Upper lobe of right lung (tissue), 1 donor: ENCODE data around the gene GRIN2C. TPM values are rescaled to one million over a fixed set of nuclear protein-coding genes. Genes with fewer than 3 reads are reported as not detected.

Experiments used
- ATAC-seq: fragments of 200-7000 bp; cut with Tn5 transposase; one replicate; pipeline ENCODE4 v1.9.1; 2020; ENCODE audit warnings: mild to moderate bottlenecking, moderate library complexity
- DNase-seq: peaks from one replicate; pipeline ENCODE4 v3.0.0-alpha.2; 2020
- H3K27ac ChIP-seq: fragments of 200-600 bp; one replicate; pipeline ENCODE4 v1.8.0; 2022
- H3K27me3 ChIP-seq: fragments of 200-600 bp; one replicate; pipeline ENCODE4 v1.8.0; 2022; ENCODE audit warnings: mild to moderate bottlenecking
- H3K36me3 ChIP-seq: fragments of 200-600 bp; one replicate; pipeline ENCODE4 v1.8.0; 2022
- H3K4me1 ChIP-seq: fragments of 200-600 bp; one replicate; pipeline ENCODE4 v1.8.0; 2022
- H3K4me3 ChIP-seq: fragments of 200-600 bp; one replicate; pipeline ENCODE4 v1.8.0; 2022; ENCODE audit warnings: mild to moderate bottlenecking
- H3K9me3 ChIP-seq: fragments of 200-600 bp; one replicate; pipeline ENCODE4 v1.8.0; 2022
- intact Hi-C: fragments of 100-400 bp; cut with DNase I; formaldehyde crosslinking; loops from one replicate; pipeline ENCODE4 v1.11.0; 2022
- total RNA-seq: library from RNA; stranded (reverse); fragmentation: NEBNext Ultra II Directional; extraction: Animal tissue kit (Norgen Biotek cat#: 25700); gene quantifications from one replicate; pipeline ENCODE4 v1.2.1, GENCODE V29; 2021
- TF ChIP-seq, protein P1 (sequence below): fragments of 200-600 bp; IDR thresholded peaks from one replicate; pipeline ENCODE4 v1.8.0; 2022; ENCODE audit warnings: antibody characterized with exemption
- donor health status: DM: no; HTN: yes; CAD: no; lungs with severe emphysema.

Gene GRIN2C
- total RNA-seq, 1 donor from 2014 or later, result not detected

DNA sequence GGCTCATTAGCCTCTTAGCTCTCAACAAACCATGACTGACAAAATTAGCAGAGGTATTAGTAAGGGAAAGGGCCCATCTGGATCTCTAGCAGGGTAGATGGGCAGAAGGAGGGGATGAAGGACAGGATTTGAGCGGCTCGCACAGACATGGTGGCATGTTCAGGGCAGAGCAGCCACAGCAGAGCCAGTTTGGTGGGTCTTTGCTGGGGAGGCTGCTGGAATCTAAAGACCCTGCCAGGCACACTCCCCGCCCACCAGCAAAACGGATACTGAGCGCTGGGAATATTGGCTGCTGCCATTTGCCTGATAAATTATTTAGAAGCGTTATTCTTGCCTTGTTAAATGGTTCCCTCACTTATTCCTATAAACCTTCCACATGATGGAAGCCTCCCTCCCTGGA lies 62.8 kb downstream of the GRIN2C start:
- Histone ChIP-seq H3K4me1 (no peaks in the 10 kb centered on the region), H3K4me3 (no peak overlapping the region), H3K9me3 (no peaks in the 10 kb centered on the region), H3K27me3 (no peaks in the 10 kb centered on the region), H3K27ac (no peak overlapping the region), H3K36me3 (peaks cover 77% of the 10 kb centered on the region)
- no peak for DNase-seq
- no peak for ATAC-seq
- intact Hi-C loops, result no loop called here
- TF ChIP-seq, protein P1, sequence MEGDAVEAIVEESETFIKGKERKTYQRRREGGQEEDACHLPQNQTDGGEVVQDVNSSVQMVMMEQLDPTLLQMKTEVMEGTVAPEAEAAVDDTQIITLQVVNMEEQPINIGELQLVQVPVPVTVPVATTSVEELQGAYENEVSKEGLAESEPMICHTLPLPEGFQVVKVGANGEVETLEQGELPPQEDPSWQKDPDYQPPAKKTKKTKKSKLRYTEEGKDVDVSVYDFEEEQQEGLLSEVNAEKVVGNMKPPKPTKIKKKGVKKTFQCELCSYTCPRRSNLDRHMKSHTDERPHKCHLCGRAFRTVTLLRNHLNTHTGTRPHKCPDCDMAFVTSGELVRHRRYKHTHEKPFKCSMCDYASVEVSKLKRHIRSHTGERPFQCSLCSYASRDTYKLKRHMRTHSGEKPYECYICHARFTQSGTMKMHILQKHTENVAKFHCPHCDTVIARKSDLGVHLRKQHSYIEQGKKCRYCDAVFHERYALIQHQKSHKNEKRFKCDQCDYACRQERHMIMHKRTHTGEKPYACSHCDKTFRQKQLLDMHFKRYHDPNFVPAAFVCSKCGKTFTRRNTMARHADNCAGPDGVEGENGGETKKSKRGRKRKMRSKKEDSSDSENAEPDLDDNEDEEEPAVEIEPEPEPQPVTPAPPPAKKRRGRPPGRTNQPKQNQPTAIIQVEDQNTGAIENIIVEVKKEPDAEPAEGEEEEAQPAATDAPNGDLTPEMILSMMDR, result no peak

DNA sequence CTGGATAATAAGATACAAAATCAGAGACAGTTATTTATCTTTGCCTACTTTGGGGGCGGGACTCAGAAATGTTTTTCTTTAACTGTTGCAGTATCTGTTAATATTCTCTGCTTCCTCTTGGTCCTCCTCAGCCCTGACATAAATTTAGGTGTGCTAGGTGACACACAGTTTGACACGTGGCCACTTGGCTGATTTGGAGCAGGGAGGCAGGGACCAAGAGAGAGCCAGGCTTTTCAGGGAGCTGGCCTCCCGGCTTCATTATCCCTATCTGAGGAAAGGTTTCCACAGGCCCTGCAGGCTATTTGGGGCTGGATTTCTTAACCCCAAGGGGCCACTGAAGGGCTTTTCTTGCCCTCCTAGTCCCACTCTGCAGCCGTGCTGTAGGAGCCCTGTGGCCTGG lies 63.5 kb downstream of the GRIN2C start:
- TF ChIP-seq, protein P1, result no peak
- DNase-seq, result no peak
- Histone ChIP-seq H3K4me1 (no peaks in the 10 kb centered on the region), H3K9me3 (no peaks in the 10 kb centered on the region), H3K27me3 (no peaks in the 10 kb centered on the region), H3K36me3 (peaks cover 71% of the 10 kb centered on the region), H3K4me3 (no peak overlapping the region), H3K27ac (no peak overlapping the region)
- ATAC-seq, result no peak
- intact Hi-C loops, result no loop called here

DNA sequence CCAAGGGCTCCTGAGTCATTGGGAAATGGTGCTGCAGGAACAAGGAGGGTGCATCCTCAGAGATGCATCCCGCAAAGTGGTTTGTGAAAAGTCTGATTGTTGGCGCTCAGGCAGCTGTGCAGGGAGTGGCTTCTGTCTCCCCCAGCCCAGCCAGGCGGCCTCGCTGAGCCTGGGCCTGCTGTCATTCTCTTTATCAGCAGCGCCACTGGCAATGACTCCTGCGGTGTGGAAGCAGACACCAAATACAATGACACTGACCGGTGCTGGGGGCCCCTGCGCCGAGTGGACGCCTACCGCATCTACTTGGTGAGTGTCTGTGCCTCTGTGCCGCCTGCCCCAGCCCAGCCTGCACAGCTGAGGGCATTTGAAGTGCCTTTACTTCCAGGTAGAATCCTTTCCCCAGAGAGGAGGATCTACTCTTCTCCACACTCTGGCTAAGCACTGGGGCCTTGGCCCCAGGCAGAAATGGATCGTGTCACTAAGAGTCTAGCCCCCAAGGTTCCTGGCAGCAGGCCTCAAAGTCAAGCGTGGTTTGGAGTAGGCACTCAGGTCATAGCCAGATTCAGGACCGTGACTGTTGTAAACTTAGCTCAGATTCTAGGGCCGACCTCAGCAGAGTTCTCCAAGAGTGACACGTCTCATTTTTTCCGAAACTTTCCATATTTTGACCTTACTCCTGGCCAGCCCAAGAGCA lies 64.2 kb downstream of the GRIN2C start:
- ATAC-seq (no peak), DNase-seq (no peak)
- Histone ChIP-seq H3K4me3 (no peak overlapping the region), H3K9me3 (no peaks in the 10 kb centered on the region), H3K27ac (no peak overlapping the region), H3K4me1 (no peaks in the 10 kb centered on the region), H3K27me3 (no peaks in the 10 kb centered on the region), H3K36me3 (peaks cover 66% of the 10 kb centered on the region)
- TF ChIP-seq, protein P1, result no peak
- intact Hi-C loops, result no loop called here

DNA sequence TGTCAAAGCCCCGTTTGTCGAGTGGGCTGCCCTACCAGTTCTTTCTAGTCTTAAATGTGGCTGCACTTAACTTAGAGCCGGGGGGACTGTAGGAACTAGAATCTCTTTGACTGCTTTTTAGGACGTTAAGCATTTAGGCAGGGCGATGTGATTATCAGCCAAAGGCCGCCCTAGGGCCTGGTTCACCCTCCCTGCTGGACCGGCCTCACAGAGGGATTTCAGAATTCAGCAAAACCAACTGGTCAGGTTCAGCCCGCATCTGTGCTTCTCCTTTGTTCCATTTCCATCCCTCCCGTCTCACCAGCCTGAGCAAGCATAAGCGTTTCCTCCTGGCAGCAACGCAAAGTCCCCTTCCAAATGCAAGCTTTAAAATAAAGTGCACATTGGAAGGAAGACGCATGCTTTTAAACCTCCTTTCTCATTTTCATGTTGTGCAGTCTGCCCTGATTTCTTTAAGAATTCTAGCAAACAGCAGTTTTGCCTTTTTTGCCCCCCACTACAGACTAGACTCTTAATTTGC lies 67.0 kb downstream of the GRIN2C start:
- H3K9me3 ChIP-seq, result no peaks in the 10 kb centered on the region
- intact Hi-C loops, result no loop called here
- no peak for DNase-seq
- H3K27ac ChIP-seq, result no peak overlapping the region
- peaks cover 43% of the 10 kb centered on the region for H3K36me3 ChIP-seq
- peaks cover 4% of the 10 kb centered on the region for H3K4me1 ChIP-seq
- no peak overlapping the region for H3K4me3 ChIP-seq
- no peak for ATAC-seq
- TF ChIP-seq, protein P1, result no peak
- no peaks in the 10 kb centered on the region for H3K27me3 ChIP-seq

Other genes with a start within 250 kb of the GRIN2C start
- 6.5 TPM for gene CD300E, start 236.1 kb downstream of the GRIN2C start, total RNA-seq
- 38.0 TPM for gene CD300LF, start 147.0 kb downstream of the GRIN2C start, total RNA-seq
- 6.8 TPM for gene RAB37, start 122.6 kb downstream of the GRIN2C start, total RNA-seq
- gene NHERF1, start 111.3 kb downstream of the GRIN2C start, total RNA-seq, result 28.4 TPM
- 40.8 TPM for gene NAT9, start 83.5 kb downstream of the GRIN2C start, total RNA-seq
- 11.2 TPM for gene FDXR, start 13.1 kb upstream of the GRIN2C start, total RNA-seq
- gene FADS6, start 33.7 kb upstream of the GRIN2C start, total RNA-seq, result not detected
- gene USH1G, start 63.4 kb upstream of the GRIN2C start, total RNA-seq, result not detected
- not detected for gene OTOP2, start 64.4 kb upstream of the GRIN2C start, total RNA-seq
- not detected for gene OTOP3, start 76.0 kb upstream of the GRIN2C start, total RNA-seq
- 33.5 TPM for gene HID1, start 112.9 kb upstream of the GRIN2C start, total RNA-seq
- gene CDR2L, start 127.7 kb upstream of the GRIN2C start, total RNA-seq, result 21.8 TPM
- 21.6 TPM for gene MRPL58, start 152.8 kb upstream of the GRIN2C start, total RNA-seq
- 155 TPM for gene ATP5PD, start 187.1 kb upstream of the GRIN2C start, total RNA-seq
- gene KCTD2, start 187.3 kb upstream of the GRIN2C start, total RNA-seq, result 25.3 TPM
- 40.5 TPM for gene SLC16A5, start 228.1 kb upstream of the GRIN2C start, total RNA-seq